NCI-H460 (cell line): ENCODE measurements around the gene CACNA2D3. TPM values are rescaled to one million over a fixed set of nuclear protein-coding genes. Genes with fewer than 3 reads are reported as not detected.

ENCODE experiments used
- DNase-seq: peaks from one replicate; pipeline ENCODE4 v3.0.0-alpha.2; 2016; ENCODE audit warnings: low read depth; ENCODE audit errors: extremely low read depth
- total RNA-seq: library from RNA; depleted of rRNA; stranded (reverse); fragments of >200 nt; shearing (Covaris generic); gene quantifications from 2 replicates; pipeline ENCODE4 v1.2.3, GENCODE V29; 2014

Gene CACNA2D3
- total RNA-seq, 1 experiment from 2014 or later = 10.8 TPM

- no peak for DNase-seq
These were observed 805.9 kb downstream of the CACNA2D3 start, which contains the start of gene LRTM1 for GRCh38 chr3:54928046-54928770. Gene LRTM1 (minus strand): TSS chr3:54928059. CDS start chr3:54927911, 148 bp downstream.

GRCh38 chr3:54931182-54931581 is 808.8 kb downstream of the CACNA2D3 start:
- no peak for DNase-seq

GRCh38 chr3:54932606-54933005 is 810.3 kb downstream of the CACNA2D3 start:
- no peak for DNase-seq

- no peak for DNase-seq
These were observed 813.5 kb downstream of the CACNA2D3 start for GRCh38 chr3:54935869-54936268.

- no peak for DNase-seq
These were observed 814.2 kb downstream of the CACNA2D3 start for GRCh38 chr3:54936561-54936960.

GRCh38 chr3:54939557-54940300 is 817.4 kb downstream of the CACNA2D3 start:
- no peak for DNase-seq

- no peak for DNase-seq
These were observed 818.6 kb downstream of the CACNA2D3 start for GRCh38 chr3:54940971-54941370.

- DNase-seq = no peak
These were observed 819.5 kb downstream of the CACNA2D3 start for GRCh38 chr3:54941690-54942362.

- no peak for DNase-seq
These were observed 827.2 kb downstream of the CACNA2D3 start for GRCh38 chr3:54949491-54950044.

- DNase-seq = no peak
These were observed 828.1 kb downstream of the CACNA2D3 start for GRCh38 chr3:54950391-54951003.

- no peak for DNase-seq
These were observed 829.1 kb downstream of the CACNA2D3 start for GRCh38 chr3:54951405-54951804.

- no peak for DNase-seq
These were observed 831.7 kb downstream of the CACNA2D3 start for GRCh38 chr3:54954022-54954421.

GRCh38 chr3:54954521-54954920 is 832.2 kb downstream of the CACNA2D3 start:
- no peak for DNase-seq

GRCh38 chr3:54955496-54955895 is 833.1 kb downstream of the CACNA2D3 start:
- no peak for DNase-seq

- DNase-seq = no peak
These were observed 833.6 kb downstream of the CACNA2D3 start for GRCh38 chr3:54955941-54956340.

GRCh38 chr3:54957711-54958110 is 835.4 kb downstream of the CACNA2D3 start:
- DNase-seq = no peak

- DNase-seq = no peak
These were observed 837.7 kb downstream of the CACNA2D3 start for GRCh38 chr3:54960082-54960481.

- no peak for DNase-seq
These were observed 838.3 kb downstream of the CACNA2D3 start for GRCh38 chr3:54960701-54961100.

GRCh38 chr3:54962200-54962599 is 839.8 kb downstream of the CACNA2D3 start:
- no peak for DNase-seq

- DNase-seq = no peak
These were observed 841.3 kb downstream of the CACNA2D3 start for GRCh38 chr3:54963641-54964040.

GRCh38 chr3:54964081-54964480 is 841.7 kb downstream of the CACNA2D3 start:
- DNase-seq = no peak
